GM18873 (cell line): ENCODE data around the gene ZMYND10.
A peak's percentile ranks its signal among the peaks of the same experiment; 100 is the strongest.

Experiments used
- ATAC-seq: cut with Tn5 transposase; IDR thresholded peaks from one replicate; pipeline ENCODE4 v1.9.1; 2021; ENCODE audit warnings: mild to moderate bottlenecking, moderate library complexity, moderate number of reproducible peaks; ENCODE audit not compliant: unreplicated experiment, low FRiP score

Gene ZMYND10

GRCh38 chr3:50292159-50293078 is 53.1 kb downstream of the ZMYND10 start, which contains the start of gene IFRD2:
Gene IFRD2 (minus strand): TSS chr3:50292429. CDS start chr3:50292274, 155 bp downstream.
- ATAC-seq, result peak; percentile 86
